NK-92 (cell line): ENCODE results near the gene PLP2.
"Not testable (repeated sequence)": the region's sequence is repeated elsewhere in the genome, so short reads cannot be mapped to it uniquely, and the experiment has no call there.

Source experiments
- DNase-seq: peaks from one replicate; lab custom pipeline; 2025; ENCODE audit not compliant: unreplicated experiment; lab: John Stamatoyannopoulos, UW

The PLP2 gene

DNA sequence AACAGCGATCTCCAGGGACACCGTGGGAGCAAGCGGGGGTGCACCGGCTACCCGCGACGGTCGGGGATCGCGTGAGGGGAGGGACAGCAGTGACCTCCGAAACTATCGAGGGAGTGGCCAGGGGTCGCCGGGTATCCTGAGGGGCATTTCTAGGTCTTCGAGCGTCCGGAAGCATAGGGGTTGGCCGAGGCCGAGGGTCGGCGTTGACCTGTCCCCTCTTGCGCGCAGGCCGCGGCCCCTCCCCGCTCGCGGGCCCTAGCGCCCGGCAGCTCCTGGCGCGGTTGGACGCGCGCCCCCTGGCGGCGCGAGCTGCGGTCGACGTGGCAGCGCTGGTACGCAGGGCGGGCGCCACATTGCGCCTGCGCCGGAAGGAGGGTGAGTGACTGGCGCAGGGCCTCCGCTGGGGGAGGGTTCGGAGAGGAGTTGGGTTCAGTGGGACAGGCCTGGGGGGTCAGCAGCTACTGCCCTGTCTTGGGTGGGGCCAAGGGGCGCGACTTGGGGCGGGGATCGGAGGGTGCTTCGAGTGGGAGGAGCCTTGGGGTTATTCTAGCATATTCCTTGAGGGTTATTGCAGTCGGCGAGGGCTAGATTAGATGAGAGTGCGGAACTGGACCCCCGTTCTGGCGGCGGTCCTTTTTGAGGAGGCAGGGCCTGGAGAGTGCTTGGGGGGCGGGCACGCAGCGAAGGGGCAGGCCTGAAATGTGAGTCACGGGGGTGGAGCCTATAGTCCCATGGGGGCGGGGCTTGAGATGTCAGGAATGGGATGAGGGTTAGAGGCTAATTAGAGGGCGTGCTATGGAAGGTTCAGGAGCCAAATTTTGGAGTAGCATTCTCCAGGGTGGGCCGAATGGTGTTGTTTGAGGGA, 7.9 kb upstream of the PLP2 start:
- DNase-seq, result no peak

DNA sequence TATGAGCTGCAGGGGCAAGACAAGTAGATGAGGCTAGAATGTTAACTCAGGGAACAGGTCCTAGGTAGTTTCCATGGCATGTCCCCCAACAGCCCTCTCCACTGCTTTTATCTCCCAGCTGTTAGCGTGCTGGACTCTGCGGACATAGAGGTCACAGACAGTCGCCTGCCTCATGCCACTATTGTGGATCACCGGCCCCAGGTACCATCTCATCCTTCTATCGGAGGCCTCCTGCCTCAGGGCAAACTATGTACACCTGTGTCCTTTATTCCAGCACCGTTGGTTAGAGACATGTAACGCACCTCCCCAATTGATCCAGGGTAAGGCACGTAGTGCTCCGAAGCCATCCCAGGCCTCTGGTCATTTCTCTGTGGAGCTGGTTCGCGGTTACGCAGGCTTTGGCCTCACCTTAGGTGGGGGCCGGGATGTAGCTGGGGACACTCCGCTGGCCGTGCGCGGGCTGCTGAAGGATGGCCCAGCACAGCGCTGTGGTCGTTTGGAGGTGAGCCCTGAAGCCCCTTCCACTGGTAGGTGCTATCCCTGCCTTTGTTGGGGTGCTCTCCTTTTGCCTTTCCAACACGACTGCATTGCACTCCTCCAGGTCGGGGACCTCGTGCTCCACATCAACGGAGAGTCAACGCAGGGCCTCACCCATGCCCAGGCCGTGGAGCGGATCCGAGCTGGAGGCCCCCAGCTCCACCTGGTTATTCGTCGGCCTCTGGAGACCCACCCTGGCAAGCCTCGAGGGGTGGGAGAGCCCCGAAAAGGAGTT, 6.9 kb upstream of the PLP2 start:
- no peak for DNase-seq

DNA sequence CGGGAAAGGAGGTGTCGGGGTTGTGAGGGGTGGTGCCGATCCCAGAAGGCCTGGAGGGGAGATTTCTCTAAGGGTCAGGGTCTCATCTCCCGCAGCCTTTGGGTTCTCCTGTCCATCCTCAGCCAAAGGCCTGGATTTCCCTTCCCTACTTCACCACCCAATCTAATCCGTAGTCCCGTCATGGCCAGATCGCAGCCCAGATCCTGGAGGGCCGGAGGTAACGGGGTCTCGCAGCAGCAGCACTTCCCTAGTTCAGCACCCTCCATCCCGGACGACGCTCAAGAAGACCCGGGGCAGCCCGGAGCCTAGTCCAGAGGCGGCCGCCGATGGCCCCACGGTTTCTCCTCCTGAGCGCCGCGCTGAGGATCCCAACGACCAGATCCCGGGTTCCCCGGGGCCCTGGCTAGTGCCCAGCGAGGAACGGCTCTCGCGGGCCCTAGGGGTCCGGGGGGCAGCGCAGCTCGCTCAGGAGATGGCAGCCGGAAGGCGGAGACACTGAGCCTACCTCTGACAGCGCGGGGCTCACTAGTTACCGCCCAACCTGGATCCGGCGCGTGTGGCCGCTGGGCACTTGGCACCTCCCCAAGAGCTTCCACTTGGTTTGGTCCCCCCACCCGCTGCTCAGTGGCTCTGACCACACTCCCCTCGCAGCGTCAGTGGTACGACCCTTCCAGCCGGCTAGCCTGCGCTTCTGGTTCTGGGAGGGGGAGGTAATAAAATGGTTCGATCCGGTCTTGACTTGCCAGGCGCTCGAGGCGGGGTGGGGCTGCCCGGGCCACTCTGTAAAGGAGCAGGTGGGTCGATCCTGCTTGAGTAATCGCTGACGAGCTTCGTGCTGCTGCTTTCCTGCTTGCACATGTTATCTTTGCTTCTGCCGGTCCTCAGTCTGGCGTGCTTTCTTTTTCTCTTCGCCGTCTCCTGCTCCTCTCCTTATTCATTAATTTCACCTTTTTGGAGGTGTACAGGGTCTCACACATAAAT, 5.5 kb upstream of the PLP2 start:
- DNase-seq, result no peak

DNA sequence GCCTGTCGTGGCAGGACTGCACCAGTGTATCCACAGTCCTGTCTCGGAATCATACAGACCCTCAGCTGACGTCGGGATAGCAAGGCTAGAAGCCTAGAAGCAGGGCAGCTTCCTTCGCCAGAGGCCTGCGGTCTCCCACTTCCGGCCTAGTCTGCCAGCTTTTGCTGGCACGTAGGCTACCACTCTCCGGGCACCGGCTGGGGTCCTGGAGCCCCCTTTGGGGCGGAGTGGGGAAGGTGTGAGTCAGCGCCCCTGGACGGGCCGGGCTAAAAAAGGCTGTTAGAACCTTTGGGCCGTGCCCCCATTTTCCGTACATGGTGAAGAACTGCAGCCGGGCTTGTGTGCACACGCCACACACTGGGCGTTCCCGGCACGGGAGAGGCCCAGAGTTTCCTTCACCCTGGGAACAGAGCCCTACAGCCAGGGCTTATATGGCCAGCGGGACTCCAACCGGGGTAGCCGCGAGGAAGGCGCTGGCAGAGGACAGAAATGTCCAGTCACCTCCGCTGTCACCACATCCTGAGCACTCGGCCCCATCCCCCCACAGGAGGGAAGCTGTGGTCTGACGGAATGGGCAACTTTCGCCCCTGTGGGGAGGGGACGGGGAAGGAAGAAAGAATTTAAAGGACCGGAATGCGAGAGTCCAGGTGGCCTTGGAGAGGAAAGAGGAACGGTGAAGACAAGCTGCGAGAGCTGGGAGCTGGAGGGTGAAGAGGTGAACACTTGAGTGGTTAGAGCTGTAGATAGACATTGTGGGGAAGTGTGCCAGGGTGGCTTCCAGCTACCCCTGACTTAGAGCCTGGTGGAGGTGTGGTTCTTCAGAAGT, 4.6 kb upstream of the PLP2 start:
- no peak for DNase-seq

DNA sequence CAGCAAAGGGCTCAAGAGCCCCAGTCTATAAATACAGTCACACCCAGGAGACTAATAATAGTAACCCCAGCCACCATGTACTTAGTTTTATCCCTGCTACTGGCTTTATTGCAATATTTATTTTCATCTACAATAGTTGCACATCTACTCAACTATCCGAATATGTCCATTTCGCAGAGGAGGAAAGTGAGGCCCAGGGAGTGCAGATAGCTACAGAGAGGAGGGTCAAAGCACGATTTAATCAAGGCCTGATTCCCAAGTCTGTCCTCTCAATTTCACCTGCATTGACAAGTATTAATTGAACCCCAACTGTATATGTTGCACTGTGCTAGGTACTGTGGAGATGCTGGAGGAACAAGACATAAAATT, 4.0 kb upstream of the PLP2 start:
- DNase-seq, result no peak

DNA sequence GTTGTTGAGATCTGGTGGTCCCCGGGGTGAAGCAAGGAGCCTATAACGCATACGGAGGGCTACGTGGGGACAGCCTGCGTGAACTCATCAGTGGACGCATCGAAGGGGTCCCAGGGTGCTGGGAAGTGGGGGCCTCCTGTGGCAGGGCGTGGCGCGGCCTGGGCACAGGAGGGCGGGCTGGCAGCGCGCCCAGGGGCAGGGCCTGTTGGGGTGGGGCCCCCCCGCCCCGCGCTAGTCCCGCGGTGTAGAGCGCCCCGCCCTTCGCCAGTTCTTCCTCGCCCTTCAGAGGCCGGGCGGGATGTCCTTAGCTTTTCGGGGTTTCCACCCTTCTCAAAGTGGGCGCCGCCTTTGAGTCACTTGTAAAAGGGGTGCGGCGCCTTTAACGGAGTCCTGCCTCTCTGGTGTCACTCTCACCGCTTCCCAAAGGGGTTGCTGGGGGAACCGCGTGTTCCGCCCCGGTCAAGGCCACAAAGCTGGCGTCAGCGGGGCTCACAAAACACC, 632 bp downstream of the PLP2 start:
- DNase-seq, result no peak

DNA sequence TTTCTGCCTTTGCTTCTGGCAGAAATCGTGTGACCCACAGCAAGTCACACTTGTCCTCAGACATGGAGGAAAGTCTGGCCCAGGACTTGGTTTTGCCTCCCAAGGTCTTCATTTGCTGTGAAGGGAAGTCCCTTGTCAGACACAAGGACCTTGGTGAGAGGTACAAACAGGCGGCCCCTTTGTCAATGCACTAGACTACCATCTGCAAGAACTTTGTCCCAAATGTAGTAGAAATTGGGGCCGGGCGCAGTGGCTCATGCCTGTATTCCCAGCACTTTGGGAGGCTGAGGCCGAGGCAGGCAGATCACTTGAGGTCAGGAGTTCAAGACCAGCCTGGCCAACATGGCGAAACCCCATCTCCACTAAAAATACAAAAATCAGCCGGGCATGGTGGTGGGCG, 1.8 kb downstream of the PLP2 start:
- not testable (repeated sequence) for DNase-seq

DNA sequence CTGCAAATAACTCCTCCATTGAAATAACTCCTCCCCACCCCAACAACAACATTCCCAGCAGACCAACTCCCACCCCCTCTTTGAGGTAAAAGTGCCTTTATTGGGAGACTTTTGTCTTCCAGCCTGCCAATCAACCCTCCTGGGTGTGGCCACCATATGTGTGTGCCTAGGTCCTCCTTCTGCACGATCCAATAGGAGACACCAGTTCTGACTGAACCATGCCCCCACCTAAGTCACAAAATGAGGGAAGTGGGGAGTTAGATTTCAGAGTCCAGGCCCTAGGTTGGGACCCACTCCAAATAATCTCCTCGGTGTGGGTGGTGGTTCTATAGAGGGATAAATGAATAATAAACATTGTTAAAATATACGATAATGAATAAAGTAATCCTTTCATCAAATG, 3.0 kb downstream of the PLP2 start:
- no peak for DNase-seq

DNA sequence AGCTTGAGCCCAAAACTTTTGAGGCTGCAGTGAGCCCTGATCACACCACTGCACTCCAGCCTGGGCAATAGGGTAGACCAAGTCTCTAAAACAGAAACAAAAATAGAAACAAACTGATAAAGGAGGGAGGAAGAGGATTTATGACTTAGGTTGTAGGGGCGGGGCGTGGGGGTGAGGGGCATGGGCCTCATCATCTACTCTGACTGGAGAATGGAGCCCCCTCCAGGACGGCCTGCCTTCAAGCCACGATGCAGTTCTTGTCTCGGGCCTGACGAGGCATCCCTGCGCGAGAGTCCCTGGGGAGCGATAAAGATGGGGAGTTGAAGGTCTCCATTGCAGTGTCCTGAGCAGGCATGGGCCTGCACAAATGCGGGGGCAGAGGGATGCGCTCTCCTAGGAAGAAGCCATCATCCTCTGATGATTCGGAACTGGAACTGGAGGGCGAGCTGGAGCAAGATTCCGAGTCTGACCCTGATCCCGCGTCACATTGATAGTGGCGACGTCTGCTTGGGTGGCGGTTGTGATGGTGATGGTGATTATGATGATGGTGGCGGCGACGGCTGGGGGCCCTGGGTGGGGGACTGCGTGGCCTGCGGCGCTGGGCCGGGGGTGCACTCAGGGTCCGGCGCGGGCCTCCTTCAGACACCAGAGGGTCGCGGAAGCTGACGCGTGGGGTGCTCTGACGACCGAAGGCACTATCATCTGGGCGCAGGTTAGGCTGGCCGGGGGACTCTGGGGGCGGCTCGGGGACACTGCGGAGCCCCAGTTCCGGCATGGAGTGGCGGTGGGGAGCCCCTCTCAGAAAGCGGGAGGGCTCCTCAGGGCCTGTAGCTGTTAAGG, 4.0 kb downstream of the PLP2 start:
- DNase-seq, result no peak

DNA sequence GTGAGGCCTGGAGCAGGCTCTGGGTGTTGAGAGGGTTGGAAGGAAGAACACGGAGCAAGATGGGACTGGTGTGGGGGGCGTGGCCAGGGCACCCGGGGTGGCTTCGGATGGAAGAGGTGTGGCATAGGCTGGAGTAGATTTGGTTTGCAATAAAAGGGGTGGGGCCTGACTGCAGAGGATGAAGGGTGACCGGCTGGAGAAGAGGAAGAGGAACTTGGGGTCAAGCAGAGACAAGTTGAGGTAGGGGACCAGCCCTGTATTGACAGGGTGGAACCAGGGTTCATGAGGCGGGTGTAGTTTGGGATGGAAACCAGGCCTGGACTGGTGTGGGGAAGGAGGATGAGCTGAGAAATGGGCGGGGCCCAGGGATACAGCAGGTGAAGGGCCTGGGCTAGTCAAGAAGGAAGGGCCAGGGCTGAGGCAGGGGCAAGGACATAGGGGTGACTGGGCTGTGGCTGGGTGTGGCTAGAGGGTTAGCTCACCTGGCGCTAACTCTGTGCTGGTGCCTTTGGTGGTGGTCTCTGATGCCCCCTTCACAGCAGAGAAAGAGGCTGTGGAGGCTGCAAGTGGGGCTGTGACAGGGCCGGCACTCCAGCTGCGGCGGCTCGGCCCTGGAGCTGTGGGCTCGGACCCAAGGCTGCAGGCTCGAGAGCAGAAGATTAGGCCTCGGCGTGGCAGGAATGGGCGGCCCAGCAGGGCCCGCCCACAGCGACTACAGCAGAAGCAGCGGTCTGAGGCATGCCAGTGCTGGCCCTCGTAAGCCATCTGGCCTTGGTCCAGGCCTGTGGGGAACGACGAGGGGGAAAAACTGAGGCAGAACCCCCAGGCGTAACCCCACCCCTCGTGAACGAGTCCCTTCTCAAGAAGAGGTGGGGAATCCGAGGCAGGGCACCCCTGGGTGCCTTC, 5.0 kb downstream of the PLP2 start:
- no peak for DNase-seq

DNA sequence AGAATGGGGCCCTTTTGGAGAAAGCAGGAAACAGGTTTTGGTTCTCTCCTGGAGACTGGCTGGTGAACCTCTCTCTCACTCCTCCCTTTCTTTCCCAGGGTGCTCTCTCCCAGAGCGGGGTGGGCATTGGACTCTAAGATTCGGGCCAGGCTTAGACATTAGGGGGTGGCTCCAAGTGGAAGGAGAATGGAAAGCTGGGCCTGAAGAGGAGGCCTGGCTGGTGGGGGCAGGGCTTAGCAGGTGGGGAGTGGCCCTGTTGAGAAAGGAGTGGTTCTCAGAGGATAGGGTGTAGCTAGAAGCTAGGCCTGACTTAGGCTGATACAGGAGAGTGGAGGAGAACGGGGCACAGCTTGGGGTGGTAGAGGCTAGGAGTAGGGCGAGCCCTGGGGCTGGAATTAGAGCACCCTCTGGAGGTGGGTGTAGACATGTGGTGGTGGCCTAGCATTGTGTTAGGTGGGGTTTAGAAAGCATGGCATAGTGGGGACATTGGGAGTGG, 5.7 kb downstream of the PLP2 start:
- DNase-seq, result no peak

DNA sequence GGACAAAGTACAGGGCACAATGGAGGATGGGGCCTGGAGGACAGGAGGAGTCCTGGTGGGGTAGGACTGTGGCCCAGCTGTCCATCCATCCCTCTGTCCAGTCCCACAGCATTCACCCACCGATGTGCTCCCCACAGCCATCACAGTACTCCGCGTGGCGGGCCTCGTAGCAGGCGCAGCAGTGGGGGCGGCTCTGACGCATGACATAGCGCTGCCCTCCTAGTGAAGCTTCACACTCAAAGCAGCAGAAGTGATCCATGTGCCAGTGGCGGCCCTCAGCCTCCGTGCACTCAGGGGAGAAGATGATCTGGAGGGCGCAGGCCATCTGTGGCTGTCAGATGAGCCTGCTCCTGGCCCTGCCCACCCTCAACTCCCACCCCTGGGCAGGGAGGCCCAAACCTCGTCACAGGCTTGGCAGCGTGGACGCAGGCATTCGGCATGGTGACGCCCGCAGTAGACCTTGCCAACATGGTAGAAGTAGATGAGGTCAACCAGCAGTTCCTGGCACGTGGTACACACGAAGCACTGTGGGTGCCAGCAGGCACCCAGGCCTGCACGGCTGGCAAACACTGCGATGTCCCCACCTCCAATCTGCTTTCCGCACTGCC, 6.3 kb downstream of the PLP2 start:
- no peak for DNase-seq

DNA sequence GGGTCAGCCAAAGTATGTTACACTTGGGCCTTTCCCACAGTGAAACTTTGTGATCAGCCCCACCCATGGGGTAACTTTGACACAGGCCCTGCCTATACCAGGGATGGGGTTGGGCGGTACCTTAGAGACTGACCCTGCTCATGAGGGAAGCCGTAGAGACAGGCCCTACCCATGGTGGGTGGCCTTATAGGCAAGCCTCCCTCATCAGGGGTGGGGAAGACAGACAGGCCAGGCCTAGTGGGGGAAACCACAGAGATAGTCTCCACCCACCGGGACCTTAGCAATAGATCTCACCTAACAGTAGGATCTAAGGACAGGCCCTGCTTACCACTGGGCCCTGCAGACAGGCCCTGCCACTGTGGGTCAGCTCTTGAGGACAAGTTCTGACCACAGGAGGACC, 6.8 kb downstream of the PLP2 start:
- no peak for DNase-seq

DNA sequence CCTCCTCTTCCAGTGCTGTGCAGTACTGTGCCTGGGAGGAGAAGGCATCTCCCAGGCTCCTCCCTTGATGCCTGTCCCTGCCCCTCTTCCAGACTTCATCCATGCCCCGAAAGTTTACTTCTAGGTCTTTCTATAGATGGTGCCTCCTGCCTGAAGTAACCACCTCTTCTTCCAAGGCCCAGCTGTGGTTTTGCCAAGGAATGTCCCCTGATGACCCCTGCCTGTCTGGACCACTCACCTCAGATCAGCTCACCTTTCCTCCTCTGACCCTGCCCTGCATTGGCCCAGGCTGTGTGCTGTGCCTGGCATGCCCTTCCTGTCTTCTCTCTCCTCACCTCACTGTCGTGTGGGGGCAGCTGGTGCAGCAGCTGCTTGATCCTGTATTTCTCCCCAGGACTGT, 7.7 kb downstream of the PLP2 start:
- DNase-seq, result no peak

DNA sequence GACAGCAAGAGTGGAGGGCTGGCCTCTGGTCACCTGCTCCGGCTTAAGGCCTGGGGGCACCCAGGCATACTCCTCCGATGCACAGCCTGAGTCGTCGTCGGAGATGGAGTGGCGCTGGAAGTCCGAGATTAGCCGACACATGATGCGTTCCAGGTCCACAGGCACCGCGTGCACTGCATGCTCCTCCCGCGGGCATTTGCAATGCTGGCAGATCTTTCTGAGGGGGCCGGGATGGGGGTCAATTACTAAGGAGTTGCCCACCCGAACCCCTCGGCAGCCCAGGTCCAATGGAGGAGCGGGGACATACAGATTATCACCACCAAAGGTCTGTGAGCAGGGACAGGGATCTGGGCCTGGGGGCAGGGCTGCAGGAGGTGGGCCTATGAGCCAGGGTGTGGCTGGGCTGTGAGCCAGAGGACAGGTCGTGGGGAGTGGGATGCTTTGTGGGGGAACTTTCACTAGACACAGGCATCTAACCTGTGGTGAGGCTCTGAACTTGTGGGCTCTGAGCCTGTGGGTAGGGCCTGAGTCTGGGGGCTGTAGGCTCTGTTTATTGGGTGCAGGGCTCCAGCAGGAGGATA, 12.1 kb downstream of the PLP2 start:
- no peak for DNase-seq

DNA sequence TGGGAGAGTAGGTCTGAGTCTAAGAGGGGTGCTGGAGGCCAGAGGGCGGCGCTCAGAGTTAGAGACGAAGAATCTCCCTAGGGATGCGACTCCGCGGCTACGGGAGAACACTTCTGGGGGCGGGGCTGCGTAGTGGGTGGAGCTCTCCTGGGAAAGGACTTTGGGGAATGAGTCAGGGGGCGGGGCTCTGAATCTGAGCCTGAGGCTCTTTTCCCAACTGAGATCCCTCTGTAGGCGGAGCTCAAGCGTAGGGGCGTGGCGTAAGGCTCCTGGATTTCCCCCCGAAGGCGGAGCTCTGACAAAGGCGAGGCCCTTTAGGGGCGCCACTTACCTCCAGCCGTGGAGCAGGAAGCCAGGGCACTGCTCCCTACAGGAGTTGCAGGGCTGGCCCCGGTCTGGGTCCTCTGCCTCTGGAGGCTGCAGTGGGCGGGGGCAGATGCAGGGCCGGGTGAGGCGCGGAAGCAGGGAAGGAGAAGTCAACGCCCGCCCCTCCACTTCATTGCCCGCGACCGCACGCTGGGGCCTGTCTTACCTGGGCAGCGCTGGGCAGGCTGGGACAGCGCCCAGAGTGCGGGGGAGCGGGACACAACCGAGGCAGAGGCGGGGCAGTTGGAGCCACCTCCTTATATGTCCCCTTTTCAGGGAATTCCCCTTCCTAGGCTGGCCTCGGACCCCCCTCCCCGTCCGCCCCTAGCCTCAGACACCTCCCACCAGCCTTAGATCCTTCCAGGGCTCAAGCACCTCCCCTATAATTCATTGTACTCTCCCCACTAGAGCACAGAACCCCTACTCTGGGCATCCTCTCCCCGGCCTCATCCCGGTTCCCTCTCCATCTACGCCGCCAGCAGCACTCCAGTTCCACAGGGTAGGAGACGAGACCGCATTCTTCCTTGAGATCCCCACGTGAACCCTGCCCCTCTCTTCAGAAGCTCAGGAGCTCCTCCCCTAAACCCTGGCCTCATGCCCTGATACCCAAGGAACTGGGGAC, 12.9 kb downstream of the PLP2 start:
- no peak for DNase-seq
